GM12878 (cell line): ENCODE data around the gene MAN2A2. TPM values are rescaled to one million over a fixed set of nuclear protein-coding genes. Genes with fewer than 3 reads are reported as not detected.

Experiments
- ATAC-seq: fragments of 200-7000 bp; cut with Tn5 transposase; 3 replicates; pipeline ENCODE4 v1.9.1; 2020; ENCODE audit warnings: mild to moderate bottlenecking, moderate library complexity
- BruUV-seq: library from RNA; stranded (reverse); fragments of 400-500 nt; replicated peaks from 2 replicates; lab custom pipeline; 2021; lab: Mats Ljungman, UMichigan
- CTCF ChIA-PET: fragments of 300-600 bp; sonication (Branson Sonifier 250); formaldehyde crosslinking; extraction: SDS; loops from one replicate; lab custom pipeline; 2021; ENCODE audit warnings: inconsistent platforms; lab: Yijun Ruan, JAX
- POLR2A ChIA-PET: fragments of 350-600 bp; formaldehyde crosslinking; extraction: SDS; loops from one replicate; lab custom pipeline; 2021; ENCODE audit warnings: inconsistent platforms; lab: Charles Lee
- RAD21 ChIA-PET: fragments of 300-600 bp; sonication (Branson Sonifier 250); formaldehyde crosslinking; loops from one replicate; lab custom pipeline; 2023; ENCODE audit warnings: antibody characterized with exemption; ENCODE audit not compliant: unreplicated experiment; lab: Charles Lee
- SMC1A ChIA-PET: fragments of 300-600 bp; sonication (Branson Sonifier 250); formaldehyde crosslinking; loops from one replicate; lab custom pipeline; 2023; ENCODE audit not compliant: unreplicated experiment, uncharacterized antibody; lab: Charles Lee
- DNase-seq: peaks from one replicate; pipeline ENCODE4 v3.0.0-alpha.2; 2011; ENCODE audit warnings: low read depth, low spot score
- FAIRE-seq: peaks from 3 replicates; lab custom pipeline; 2011; peaks lifted over from hg19 to GRCh38; lab: Jason Lieb, UNC
- H2AFZ ChIP-seq: 2 replicates; pipeline ENCODE4 v1.6.0; 2011; ENCODE audit warnings: low read depth, low read length, control low read depth; ENCODE audit not compliant: control insufficient read depth
- H3K27ac ChIP-seq: 2 replicates; pipeline ENCODE4 v1.5.1; 2011; ENCODE audit warnings: control low read depth; ENCODE audit not compliant: control insufficient read depth, insufficient read depth
- H3K27me3 ChIP-seq, 2 experiments: replicated peaks in 1 of 2; 2 replicates each; pipeline versions ENCODE4 v1.6.0 to v1.6.1; 2011; ENCODE audit warnings: low read length in 1 of 2; ENCODE audit not compliant: control insufficient read depth in 2 of 2, insufficient read depth in 2 of 2
- H3K36me3 ChIP-seq, 2 experiments: 2 replicates each; pipeline ENCODE4 v1.5.1; 2011; ENCODE audit warnings: low read length in 1 of 2; ENCODE audit not compliant: control insufficient read depth in 2 of 2, insufficient read depth in 2 of 2
- H3K4me1 ChIP-seq: 2 replicates; pipeline ENCODE4 v1.6.1; 2011; ENCODE audit warnings: mild to moderate bottlenecking, low read length, moderate library complexity, mixed read lengths; ENCODE audit not compliant: control insufficient read depth, insufficient read depth
- H3K4me2 ChIP-seq: 2 replicates; pipeline ENCODE4 v1.6.0; 2011; ENCODE audit warnings: control low read depth; ENCODE audit not compliant: control insufficient read depth, insufficient read depth
- H3K4me3 ChIP-seq: fragments of 200-600 bp; sonication (generic); 2 replicates; pipeline ENCODE4 v1.5.1; 2016
- H3K79me2 ChIP-seq: 2 replicates; pipeline ENCODE4 v1.6.0; 2011; ENCODE audit warnings: low read length; ENCODE audit not compliant: control insufficient read depth, insufficient read depth
- H3K9ac ChIP-seq: 2 replicates; pipeline ENCODE4 v1.8.0; 2011; ENCODE audit warnings: low read length, control low read depth, mixed read lengths; ENCODE audit not compliant: control insufficient read depth, insufficient read depth
- H3K9me3 ChIP-seq: replicated peaks from 3 replicates; pipeline ENCODE4 v1.5.1; 2011; ENCODE audit warnings: mild to moderate bottlenecking, low read length; ENCODE audit not compliant: control insufficient read depth, insufficient read depth
- H4K20me1 ChIP-seq: 2 replicates; pipeline ENCODE4 v1.6.0; 2011; ENCODE audit not compliant: control insufficient read depth, insufficient read depth
- ATF3 ChIP-seq: IDR thresholded peaks from 2 replicates; pipeline ENCODE4 v1.6.1; 2011; ENCODE audit warnings: low read depth, mild to moderate bottlenecking, low read length, moderate library complexity, borderline replicate concordance; ENCODE audit errors: extremely low read depth
- EP300 ChIP-seq, 2 experiments: fragments of 150-350 bp in 1 of 2; IDR thresholded peaks; 2 replicates each; pipeline ENCODE4 v1.6.1; 2011 to 2012; ENCODE audit warnings: low read depth in 2 of 2, low read length in 2 of 2, borderline replicate concordance in 1 of 2, improper control_type of control experiment in 1 of 2, inconsistent platforms in 1 of 2; ENCODE audit not compliant: control insufficient read depth in 1 of 2
- HDAC6 ChIP-seq: fragments of 200-600 bp; sonication (generic); IDR thresholded peaks from one replicate; pipeline ENCODE4 v1.8.0; 2017; ENCODE audit warnings: antibody characterized with exemption; ENCODE audit not compliant: unreplicated experiment
- MYB ChIP-seq: fragments of 150-350 bp; IDR thresholded peaks from 2 replicates; pipeline ENCODE4 v1.6.1; 2014; ENCODE audit warnings: mild to moderate bottlenecking, low read depth, low read length, borderline replicate concordance
- MYC ChIP-seq: IDR thresholded peaks from 2 replicates; pipeline ENCODE4 v1.6.1; 2011; ENCODE audit warnings: mild to moderate bottlenecking, low read length, moderate library complexity, inconsistent platforms; ENCODE audit not compliant: insufficient read depth, insufficient replicate concordance, insufficient read length, severe bottlenecking
- PAX5 ChIP-seq: IDR thresholded peaks from 2 replicates; pipeline ENCODE4 v1.6.1; 2011; ENCODE audit warnings: low read depth, low read length, borderline replicate concordance
- SMARCA5 ChIP-seq: fragments of 450-650 bp; IDR thresholded peaks from 2 replicates; pipeline ENCODE4 v1.6.1; 2017; ENCODE audit warnings: mild to moderate bottlenecking
- USF2 ChIP-seq: IDR thresholded peaks from 2 replicates; pipeline ENCODE4 v1.6.1; 2011; ENCODE audit warnings: low read depth, low read length, improper control_type of control experiment, borderline replicate concordance
- ZBTB4 ChIP-seq: fragments of 450-650 bp; formaldehyde crosslinking; IDR thresholded peaks from 2 replicates; pipeline ENCODE4 v1.4.0; 2022; ENCODE audit warnings: mild to moderate bottlenecking, moderate library complexity
- ZNF217 ChIP-seq: fragments of 450-650 bp; IDR thresholded peaks from 2 replicates; pipeline ENCODE4 v1.6.1; 2017; ENCODE audit warnings: antibody characterized with exemption, mild to moderate bottlenecking
- ZNF687 ChIP-seq: fragments of 450-650 bp; IDR thresholded peaks from 2 replicates; pipeline ENCODE4 v1.6.1; 2017; ENCODE audit warnings: mild to moderate bottlenecking, moderate library complexity
- WGBS: methylation state at CpG from one replicate; pipeline ENCODE4 v1.1.6; 2016; ENCODE audit warnings: low lambda C conversion rate; ENCODE audit not compliant: insufficient replicate concordance, insufficient coverage; ENCODE audit errors: missing lambda C conversion rate; 5-methylcytosine and 5-hydroxymethylcytosine counted together
- in situ Hi-C: fragments of 300-500 bp; cut with MboI; formaldehyde crosslinking; loops from 9 replicates; pipeline ENCODE4 v1.14.3; 2018; ENCODE audit warnings: mixed read lengths
- intact Hi-C: fragments of 100-400 bp; cut with micrococcal nuclease; formaldehyde crosslinking; loops from one replicate; pipeline ENCODE4 v1.14.2; 2022; ENCODE audit not compliant: unreplicated experiment
- polyA plus RNA-seq, 11 experiments: library from polyadenylated mRNA; depleted of rRNA in 4 of 11; unstranded in 6 of 11; stranded (reverse) in 5 of 11; fragments of >200 nt; fragmentation: Nextera tagmentation in 4 of 11; fragmentation: Illumina TruSeq in 1 of 11; extraction: Ambion mirVana in 4 of 11; extraction: Trizol in 1 of 11; gene quantifications; 1 replicate in 1 of 11; 2 replicates in 10 of 11; pipeline versions ENCODE4 v1.2.1 to v1.2.3, GENCODE V29; 2011 to 2016; ENCODE audit warnings: inconsistent platforms in 2 of 11, missing spikeins in 2 of 11, low read depth in 1 of 11
- total RNA-seq, 4 experiments: library from RNA; depleted of rRNA in 3 of 4; stranded (reverse); fragments of >200 nt in 3 of 4; fragmentation: Illumina TruSeq in 1 of 4; extraction: Trizol in 1 of 4; gene quantifications; 2 replicates each; pipeline versions ENCODE4 v1.2.1 to v1.2.3, GENCODE V29; 2013 to 2021

Gene MAN2A2
- total and polyA plus RNA-seq, 10 of the 15 experiments (the other 5 are each of a cell fraction or from before 2014, with no cell fraction given) = 4.2 to 79.4 (median 23.2) TPM

GRCh38 chr15:90876512-90877170 is 26.5 kb upstream of the MAN2A2 start:
- TF ChIP-seq EP300 (IDR thresholded peaks at IDR 0.05; ENCODE audit: borderline replicate concordance in 1 of 2, control insufficient read depth in 1 of 2, low read depth in 2 of 2, low read length in 2 of 2) (no peak), SMARCA5 (no peak), MYC (no peak), ZNF217 (no peak), ZBTB4 (CRISPR knock-in tag) (no peak), HDAC6 (no peak), ZNF687 (no peak), MYB (no peak), ATF3 (no peak), USF2 (no peak), PAX5 (no peak)
- TF ChIP-seq, all 136 proteins: peak for 0
- Histone ChIP-seq H3K27me3 (no peaks in the 10 kb centered on the region), H3K27ac (no peak overlapping the region), H4K20me1 (peaks cover 4% of the 10 kb centered on the region; the same call in 1 of the 2 replicates), H2AFZ (no peak overlapping the region), H3K4me3 (no peak overlapping the region), H3K4me2 (no peak overlapping the region), H3K9ac (no peak overlapping the region), H3K79me2 (peaks cover 22% of the 10 kb centered on the region), H3K9me3 (no peaks in the 10 kb centered on the region), H3K4me1 (peaks cover 9% of the 10 kb centered on the region), H3K36me3 (peaks cover 17 to 34% of the 10 kb centered on the region in 2 experiments; a peak in 3 of 4 replicates)
- RAD21 ChIA-PET = no interaction called here
- 96% methylated on average over 15 of the region's 15 CpGs for WGBS
- POLR2A ChIA-PET = no interaction called here
- SMC1A ChIA-PET = no interaction called here
- ATAC-seq (no peak), DNase-seq (no peak), FAIRE-seq (no peak)
- no TSS peak for BruUV-seq
- intact Hi-C loops (no loop called here), in situ Hi-C loops (no loop called here)
- CTCF ChIA-PET = no interaction called here
